HG03139 (cell line): ENCODE data around the gene WDR86.

Experiments used
- ATAC-seq: cut with Tn5 transposase; IDR thresholded peaks from one replicate; pipeline ENCODE4 v1.9.1; 2021; ENCODE audit not compliant: unreplicated experiment

WDR86 gene

GRCh38 chr7:151409667-151410404, at the start of gene WDR86:
Gene WDR86 (minus strand): TSS chr7:151410038. CDS start chr7:151409589, 449 bp downstream.
- no peak for ATAC-seq

- no peak for ATAC-seq
Observed at GRCh38 chr7:151457534-151457933, 47.7 kb upstream of the WDR86 start.

GRCh38 chr7:151456782-151457181, 46.9 kb upstream of the WDR86 start:
- ATAC-seq, result no peak

GRCh38 chr7:151456276-151456675, 46.4 kb upstream of the WDR86 start:
- no peak for ATAC-seq

- no peak for ATAC-seq
Observed at GRCh38 chr7:151455690-151456089, 45.9 kb upstream of the WDR86 start.

GRCh38 chr7:151454932-151455530, 45.2 kb upstream of the WDR86 start:
- no peak for ATAC-seq

GRCh38 chr7:151454305-151454704, 44.5 kb upstream of the WDR86 start:
- ATAC-seq, result no peak

- ATAC-seq, result no peak
Observed at GRCh38 chr7:151453326-151453791, 43.5 kb upstream of the WDR86 start.

GRCh38 chr7:151452680-151453325, 43.0 kb upstream of the WDR86 start:
- ATAC-seq, result no peak

GRCh38 chr7:151451626-151452571, 42.1 kb upstream of the WDR86 start:
- no peak for ATAC-seq

GRCh38 chr7:151451156-151451555, 41.3 kb upstream of the WDR86 start:
- ATAC-seq, result no peak

GRCh38 chr7:151449990-151450389, 40.2 kb upstream of the WDR86 start:
- no peak for ATAC-seq

- no peak for ATAC-seq
Observed at GRCh38 chr7:151448261-151449252, 38.7 kb upstream of the WDR86 start.

GRCh38 chr7:151447901-151448260, 38.0 kb upstream of the WDR86 start:
- no peak for ATAC-seq

GRCh38 chr7:151447312-151447711, 37.5 kb upstream of the WDR86 start:
- no peak for ATAC-seq

- no peak for ATAC-seq
Observed at GRCh38 chr7:151446412-151446811, 36.6 kb upstream of the WDR86 start.

GRCh38 chr7:151444632-151445031, 34.8 kb upstream of the WDR86 start:
- ATAC-seq, result no peak

GRCh38 chr7:151442776-151443496, 33.1 kb upstream of the WDR86 start:
- no peak for ATAC-seq

- ATAC-seq, result no peak
Observed at GRCh38 chr7:151440799-151441445, 31.1 kb upstream of the WDR86 start.
